GM04504 (cell line): ENCODE data around the gene NCAPH2.

Experiments
- DNase-seq: peaks from one replicate; pipeline ENCODE4 v3.0.0-alpha.2; 2012; ENCODE audit warnings: low read depth

The NCAPH2 gene

DNA sequence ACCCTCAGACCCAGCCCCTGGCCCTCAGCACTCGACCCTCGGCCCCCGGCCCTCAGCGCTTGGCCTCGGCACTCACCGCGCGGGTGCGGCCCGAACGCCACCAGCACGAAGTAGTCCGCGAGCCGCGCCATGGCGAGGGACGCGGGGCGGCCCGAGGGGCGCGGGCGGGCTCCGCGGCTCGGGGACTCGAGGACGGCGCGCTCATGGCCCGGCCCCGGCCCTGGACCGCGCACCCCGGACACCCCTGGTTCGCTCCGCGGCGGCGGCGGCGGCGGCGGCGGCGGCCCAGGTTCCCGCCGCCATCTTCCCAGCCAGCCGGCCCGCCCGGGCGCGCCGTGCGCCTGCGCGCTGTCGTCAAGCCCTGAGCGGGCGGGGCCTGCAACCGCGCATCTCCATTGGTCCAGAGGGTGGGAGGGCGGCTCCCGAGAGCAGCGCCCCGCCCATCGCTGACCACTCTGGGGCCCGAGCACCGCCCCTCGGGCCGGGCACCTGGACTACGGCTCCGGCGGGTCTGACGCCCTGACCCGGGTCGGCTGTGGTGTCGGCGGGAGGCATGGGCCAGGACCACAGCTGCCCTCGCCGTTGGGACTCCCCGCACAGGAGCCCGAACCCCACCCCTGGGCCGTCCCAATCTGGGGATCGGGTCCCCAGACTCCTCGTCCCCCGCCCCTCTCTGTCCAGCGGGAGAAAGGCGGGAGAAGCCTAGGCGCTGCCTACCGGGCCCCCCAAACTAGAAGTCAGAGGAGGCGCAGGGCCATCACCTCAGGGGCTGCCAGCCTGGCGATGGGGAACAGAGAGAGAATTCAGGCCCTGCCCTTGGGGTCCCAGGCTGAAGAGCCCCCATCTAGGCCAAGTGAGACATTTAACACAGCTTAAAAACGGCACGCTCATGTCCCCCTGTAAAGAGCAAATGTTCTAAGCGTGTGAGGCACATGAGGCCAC lies 33.0 kb upstream of the NCAPH2 start, which contains the start of gene SBF1:
Gene SBF1 (minus strand): TSS at position 326 of the 942 bp plus-strand sequence. CDS start 195 bp downstream, at position 131.
- DNase-seq = peak; percentile 71

DNA sequence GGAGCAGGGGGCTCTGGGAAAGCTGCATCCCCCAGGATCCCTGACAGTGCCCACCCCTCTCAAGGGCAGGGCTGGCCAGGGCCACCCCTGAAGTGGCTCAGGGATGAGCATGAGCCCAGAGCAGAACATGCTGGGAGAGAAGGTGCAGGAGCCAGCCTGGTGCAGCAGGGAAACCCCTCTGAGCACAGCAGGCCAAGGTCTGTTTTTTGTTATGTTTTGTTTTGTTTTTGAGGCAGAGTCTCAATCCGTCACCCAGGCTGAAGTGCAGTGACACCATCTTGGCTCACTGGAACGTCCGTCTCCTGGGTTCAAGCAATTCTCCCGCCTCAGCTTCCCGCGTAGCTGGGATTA lies 32.4 kb upstream of the NCAPH2 start:
- DNase-seq = no peak

DNA sequence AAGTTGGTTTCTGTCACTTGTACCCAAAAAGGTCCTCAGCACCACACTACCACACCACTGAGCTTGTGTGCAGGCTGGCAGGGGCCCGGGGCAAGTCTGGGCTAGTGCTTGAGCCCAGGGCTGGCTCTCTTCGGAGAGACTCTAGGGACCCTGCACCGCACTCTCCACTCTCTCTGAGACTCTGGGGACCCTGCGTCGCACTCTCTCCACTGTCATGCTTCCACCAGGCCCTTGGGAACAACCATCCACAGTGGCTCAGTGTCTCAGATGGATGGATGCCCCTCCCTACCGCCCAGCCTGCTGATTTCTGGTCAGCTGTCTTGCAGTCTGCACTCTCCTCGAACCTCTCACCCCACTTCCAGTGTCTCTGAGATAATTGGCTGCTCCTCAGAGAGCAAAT lies 31.2 kb upstream of the NCAPH2 start:
- no peak for DNase-seq

DNA sequence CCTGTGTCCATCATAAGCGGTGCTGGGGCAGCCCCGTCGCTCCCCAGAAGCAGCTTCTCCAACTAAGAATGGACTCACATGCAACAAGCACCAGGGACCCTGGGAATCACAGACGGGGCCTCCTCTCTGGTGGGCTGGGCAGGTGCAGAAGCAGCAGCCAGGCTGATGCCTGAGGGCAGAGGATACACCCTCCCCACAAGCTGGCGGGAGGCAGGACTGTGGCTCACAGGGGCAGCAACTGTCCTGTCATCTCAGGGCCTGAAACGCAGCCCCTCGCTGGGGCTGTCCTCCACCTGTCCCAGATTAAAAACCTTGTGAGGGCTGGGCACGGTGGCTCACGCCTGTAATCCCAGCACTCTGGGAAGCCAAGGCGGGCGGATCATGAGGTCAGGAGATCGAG lies 30.1 kb upstream of the NCAPH2 start:
- no peak for DNase-seq

DNA sequence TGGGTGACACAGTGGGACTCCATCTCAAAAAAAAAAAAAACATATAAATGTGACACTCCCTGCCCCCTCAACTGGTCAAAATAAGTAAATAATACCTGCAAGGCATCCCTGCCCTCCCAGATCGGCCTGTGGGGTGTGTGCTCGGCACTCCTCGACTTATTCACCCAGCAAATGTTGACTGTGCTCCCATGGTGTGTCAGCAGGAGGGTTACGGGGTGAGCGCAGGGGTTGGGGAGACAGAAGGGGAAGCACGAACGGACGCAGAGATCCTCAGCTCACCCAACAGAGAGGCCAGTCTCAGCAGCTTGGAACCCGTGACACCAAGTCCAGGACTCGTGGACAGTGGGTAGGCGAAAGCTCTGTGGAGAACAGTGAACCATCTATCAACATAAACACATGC lies 28.3 kb upstream of the NCAPH2 start:
- DNase-seq = no peak

DNA sequence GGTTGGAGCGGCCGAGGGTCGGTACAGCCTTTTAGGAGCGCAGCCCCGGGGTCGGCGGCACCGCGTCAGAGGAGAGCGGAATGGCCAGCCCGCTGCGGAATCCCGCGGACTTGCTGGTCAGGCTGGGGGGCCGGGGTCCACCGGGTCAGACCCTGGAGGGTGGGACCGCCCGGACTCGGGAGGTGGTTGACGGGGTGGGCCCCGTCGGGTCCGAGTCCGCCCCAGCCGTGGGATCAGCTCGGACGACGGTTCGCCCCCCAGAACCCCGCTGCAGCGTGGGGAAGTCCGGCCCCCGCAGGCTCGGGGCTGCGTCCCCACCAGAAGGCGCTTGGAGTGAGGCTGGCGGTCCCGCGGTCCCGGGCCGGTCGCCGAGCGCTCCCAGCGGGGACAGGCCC lies 27.0 kb upstream of the NCAPH2 start:
- DNase-seq = no peak

DNA sequence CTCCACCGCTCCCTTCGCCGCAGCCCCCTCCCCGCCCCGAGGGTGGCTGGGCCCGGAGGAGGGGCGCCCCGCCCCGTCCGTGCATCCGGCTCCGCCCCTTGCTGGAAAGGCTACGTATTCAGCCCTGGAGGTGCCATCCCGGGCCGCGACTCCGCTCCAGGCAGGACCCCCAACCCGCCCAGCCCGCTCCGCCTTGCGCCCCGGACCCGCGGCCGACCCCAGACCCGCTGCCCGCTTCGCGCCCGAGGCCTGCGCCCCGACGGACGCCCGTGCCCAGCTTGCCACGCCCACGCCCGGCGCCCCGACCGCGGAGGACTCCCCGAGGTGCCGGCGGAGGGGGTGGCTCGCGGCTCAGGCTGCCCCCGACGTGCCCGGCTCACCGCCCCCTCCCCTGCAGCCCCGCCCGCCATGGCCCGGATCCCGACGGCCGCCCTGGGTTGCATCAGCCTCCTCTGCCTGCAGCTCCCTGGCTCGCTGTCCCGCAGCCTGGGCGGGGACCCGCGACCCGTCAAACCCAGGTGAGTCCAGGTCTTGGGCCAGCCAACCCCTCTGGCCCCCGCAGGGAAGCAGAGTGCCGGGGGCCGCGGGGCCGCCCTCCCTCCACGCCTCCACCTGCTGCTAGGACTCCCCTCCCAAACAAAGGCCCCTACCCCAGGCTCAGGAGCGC lies 26.5 kb upstream of the NCAPH2 start, which contains the start of gene ADM2:
Gene ADM2 (plus strand): TSS at position 104 of the 667 bp plus-strand sequence. CDS start 305 bp downstream, at position 409.
- DNase-seq = no peak

DNA sequence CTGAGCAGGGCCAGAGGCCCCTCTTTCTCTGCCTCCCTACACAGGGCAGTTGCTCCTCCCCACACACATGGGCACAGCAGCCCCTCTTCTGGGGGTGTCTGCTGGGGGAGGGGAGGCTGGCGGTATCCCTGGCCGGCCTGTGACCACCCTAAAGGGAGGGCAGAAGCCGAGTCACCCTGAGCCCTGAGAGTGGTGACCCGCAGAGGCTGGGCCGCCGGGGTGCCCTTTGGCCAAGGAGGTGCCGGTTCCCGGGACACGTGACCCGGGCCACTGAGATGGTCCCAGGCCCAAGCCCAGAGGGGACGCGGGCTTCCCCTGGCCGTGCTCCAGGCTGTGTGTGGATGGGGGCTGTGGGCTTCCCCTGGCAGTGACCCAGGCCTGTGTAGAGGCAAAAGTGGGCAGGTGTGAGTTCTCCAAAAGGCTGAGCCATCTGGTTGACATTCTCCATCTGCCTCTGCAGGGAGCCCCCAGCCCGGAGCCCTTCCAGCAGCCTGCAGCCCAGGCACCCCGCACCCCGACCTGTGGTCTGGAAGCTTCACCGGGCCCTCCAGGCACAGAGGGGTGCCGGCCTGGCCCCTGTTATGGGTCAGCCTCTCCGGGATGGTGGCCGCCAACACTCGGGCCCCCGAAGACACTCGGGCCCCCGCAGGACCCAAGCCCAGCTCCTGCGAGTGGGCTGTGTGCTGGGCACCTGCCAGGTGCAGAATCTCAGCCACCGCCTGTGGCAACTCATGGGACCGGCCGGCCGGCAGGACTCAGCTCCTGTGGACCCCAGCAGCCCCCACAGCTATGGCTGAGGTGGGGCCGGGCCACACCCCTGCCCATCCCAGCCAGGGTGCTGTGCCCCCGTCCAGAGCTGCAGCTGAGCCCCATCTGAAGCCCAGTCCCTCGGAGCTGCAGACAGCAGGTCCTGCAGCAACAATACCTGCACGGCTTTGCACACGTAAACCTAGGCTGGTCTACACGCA lies 25.6 kb upstream of the NCAPH2 start:
- no peak for DNase-seq

DNA sequence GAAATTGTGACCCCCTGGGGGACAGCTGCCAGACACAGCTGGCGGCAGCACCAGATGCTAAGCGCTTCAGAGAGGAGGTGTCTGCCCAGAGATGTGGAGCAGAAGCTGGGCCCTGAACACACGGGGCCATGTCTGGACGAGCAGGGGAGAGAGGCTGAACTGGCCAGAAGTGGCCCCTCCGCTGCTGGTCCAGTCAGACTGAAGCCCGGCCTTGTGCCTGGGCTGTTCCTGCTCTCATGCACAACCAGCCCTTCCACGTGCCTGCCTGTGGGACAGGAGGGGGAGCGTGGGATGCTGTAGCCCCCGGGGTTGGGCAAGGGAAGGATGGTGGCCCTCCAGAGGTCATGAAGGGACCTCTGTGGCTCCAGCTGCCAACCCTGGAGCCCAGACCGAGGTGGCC lies 24.9 kb upstream of the NCAPH2 start:
- DNase-seq = no peak

DNA sequence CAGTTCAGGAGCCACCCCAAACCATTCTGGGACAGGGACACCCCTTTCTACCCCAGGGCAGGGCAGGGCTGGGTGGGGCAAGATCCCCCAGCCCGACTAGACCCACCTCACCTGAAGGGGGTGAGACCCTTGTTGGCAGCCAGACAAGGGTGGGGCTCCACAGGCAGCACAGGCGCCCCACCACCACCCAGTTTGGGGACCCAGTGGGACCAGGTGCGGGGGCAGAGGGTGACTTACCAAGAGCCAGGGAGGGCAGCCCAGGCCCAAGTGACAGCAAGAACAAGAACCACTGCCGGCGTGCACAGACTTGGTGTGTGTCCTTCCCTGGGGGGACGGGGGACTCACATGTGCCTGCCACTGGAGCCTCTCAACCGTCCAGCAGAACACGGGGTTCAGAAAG lies 24.5 kb upstream of the NCAPH2 start:
- no peak for DNase-seq

DNA sequence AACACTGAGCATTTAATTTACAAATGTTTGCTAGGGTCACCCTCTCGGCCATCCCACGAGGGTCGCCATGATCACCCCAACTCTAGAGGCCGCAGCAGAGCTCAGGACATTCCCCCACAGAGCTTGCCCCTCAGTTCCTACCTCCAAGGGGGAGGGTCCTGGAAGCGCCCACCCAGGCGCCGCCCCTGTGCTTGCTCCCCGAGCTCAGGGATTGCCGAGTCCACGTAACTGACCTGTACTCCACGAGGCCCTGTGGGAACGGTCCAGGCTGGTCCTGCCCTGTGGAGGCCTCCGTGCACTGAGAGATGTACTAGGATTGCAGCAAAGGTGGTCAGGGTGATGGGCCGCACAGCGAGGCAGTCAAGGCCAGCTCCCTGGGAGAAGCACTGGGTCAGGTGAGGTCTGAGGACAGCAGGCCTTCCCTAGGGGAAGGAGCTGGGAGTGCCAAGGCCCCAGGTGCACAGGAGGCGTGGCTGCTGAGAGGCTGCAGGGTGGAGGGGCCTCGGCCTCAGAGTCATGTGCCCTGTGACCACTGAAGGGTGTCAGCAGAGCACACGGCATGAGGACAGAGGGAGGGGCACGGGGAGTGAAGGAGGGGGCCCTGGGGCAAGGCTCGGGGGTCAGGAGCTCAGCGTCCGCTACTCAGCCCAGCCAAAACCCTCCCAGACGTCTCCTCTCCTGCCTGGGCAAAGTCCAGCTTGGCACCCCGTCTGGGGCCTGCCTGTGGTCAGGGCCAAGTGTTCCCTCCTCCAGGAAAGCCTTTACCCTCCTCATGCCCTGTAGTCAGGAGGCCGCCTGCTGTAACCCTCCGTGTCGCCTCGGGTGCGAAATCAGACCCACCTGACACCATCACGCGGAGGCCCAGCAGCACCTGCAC lies 23.8 kb upstream of the NCAPH2 start:
- DNase-seq = no peak

DNA sequence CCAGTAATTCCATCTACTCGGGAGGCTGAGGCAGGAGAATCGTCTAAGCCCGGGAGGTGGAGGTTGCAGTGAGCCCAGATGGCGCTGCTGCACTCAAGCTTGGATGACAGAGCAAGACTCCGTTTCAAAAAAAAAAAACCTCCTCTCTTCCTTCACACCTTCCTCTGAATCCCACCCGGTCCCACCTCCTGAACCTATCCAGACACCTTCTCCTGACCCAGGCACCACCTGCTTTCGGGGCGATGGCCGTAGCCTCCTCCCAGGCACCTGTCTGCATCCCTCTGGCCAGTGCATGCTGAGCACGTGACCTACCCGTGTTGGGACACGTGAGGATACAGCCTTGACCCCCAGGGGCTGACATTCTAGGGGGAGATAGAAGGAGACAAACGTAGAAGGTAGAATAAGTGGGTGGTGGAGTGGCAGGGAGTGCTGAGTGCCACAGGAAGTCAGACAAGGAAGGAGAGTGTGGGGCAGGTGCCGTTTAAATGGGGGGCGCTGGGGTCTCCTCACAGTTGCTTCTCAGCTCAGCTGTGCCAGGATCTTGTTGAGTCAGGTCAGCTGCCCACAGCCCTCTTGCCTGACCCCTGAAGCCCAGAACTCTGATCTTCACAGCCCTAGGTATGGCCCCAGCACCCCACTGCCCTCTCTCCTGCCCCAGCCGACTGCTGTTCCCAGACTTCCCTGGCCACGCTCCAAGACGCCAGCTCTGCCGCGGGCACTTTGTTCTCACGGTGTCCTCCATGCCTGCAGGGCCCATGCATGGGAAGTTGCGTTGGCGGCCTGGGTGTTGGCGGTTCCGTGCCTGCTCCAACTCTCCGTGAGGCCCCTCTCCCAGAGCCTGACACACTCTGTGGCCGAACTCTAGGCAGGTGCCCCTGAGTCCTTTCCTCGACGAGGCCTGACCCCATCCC lies 22.5 kb upstream of the NCAPH2 start:
- DNase-seq = no peak

DNA sequence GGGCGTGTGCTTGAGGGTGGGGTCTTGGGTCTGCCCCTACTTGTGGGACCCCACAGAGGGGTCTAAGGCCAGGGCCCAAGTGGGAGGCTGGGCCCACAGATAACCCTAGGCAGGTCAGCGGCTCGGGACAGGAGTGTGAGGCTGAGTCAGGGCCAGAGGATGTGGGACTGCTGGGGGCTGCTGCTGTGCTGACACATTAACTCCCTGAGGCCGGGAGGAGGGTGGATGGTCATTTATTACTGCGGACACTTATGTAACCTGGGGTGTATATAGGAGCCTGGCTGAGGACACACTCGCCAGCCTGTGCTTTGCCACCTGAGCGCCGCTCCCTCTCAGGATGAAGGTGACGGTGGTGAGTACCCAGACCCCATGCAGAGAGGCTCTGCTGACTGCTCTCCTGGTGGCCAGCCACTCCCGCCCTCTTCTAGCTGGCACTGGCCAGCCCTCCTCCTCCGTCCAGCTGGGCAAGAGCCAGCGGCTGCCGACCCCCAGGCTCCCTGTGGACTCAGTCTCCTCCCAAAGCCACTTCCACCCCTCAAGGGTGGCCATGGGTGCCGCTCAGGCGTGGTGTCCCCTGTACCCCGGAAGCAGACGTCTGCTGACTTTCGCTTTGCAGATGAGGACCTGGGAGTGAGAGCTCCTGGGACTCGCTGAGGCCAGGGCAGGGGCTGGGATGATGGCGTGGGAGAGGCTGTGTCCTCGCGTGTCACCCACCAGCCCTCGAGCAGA lies 21.3 kb upstream of the NCAPH2 start, which contains the start of gene MIOX:
Gene MIOX (plus strand): TSS at position 299 of the 729 bp plus-strand sequence. CDS start 39 bp downstream, at position 338.
- DNase-seq = no peak

DNA sequence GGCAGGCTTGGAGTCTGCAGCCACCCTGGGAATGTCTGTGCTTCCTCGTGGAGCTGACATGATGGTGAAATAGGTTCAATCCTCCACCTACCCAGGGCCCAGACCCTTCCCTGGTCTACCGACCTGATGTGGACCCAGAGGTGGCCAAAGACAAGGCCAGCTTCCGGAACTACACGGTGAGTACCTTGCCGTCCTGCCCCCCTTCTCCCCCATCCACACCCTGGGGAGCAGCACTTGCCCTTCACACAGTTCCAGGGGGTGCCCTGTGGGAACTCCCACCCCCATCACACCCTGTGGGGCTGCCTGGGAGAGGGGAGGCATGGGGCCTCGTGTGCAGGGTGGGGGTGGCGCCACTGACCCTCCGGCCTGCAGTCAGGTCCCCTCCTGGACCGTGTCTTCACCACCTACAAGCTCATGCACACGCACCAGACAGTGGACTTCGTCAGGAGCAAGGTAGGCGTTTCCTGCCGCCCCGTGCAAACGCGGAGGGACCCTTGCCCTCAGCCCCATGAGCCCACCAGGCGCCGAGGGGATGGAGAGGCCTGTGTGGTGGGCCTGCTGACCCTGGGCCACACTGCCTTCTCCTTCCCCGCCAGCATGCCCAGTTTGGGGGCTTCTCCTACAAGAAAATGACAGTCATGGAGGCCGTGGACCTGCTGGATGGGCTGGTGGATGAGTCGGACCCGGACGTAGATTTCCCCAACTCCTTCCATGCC lies 20.6 kb upstream of the NCAPH2 start:
- DNase-seq = no peak

DNA sequence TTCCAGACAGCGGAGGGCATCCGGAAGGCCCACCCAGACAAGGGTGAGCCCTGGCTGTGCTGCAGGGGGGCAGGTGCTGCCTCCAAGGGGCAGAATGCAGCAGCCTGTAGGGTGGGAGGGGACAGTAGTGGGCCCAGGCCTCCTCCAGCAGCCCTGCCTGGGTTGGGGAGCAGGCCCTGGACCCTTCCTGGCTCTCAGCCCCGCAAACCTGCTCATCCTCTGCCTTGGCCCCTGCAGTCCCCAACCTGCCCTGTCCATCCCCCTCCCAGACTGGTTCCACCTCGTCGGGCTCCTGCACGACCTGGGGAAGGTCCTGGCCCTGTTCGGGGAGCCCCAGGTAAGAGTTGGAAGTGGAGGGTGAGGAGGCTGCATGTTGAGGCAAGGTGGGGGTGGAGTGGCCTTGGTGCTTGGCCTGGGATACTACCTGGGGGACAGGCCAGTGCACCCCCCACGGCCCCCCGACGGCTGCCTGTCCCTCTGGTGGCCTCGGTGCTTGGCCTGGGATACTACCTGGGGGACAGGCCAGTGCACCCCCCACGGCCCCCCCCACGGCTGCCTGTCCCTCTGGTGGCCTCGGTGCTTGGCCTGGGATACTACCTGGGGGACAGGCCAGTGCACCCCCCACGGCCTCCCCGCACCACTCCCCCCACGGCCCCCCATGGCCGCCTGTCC lies 19.9 kb upstream of the NCAPH2 start:
- DNase-seq = no peak

DNA sequence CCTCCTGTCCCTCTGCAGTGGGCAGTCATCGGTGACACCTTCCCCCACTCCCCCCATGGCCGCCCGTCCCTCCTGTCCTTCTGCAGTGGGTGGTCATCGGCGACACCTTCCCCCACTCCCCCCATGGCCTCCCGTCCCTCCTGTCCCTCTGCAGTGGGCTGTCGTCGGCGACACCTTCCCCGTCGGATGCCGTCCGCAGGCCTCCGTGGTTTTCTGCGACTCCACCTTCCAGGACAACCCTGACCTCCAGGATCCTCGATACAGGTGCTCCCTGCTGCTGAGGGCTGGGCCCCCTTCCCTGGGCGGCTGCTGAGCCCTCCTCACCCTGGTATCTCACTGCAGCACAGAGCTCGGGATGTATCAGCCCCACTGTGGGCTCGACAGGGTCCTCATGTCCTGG lies 19.1 kb upstream of the NCAPH2 start:
- DNase-seq = no peak

DNA sequence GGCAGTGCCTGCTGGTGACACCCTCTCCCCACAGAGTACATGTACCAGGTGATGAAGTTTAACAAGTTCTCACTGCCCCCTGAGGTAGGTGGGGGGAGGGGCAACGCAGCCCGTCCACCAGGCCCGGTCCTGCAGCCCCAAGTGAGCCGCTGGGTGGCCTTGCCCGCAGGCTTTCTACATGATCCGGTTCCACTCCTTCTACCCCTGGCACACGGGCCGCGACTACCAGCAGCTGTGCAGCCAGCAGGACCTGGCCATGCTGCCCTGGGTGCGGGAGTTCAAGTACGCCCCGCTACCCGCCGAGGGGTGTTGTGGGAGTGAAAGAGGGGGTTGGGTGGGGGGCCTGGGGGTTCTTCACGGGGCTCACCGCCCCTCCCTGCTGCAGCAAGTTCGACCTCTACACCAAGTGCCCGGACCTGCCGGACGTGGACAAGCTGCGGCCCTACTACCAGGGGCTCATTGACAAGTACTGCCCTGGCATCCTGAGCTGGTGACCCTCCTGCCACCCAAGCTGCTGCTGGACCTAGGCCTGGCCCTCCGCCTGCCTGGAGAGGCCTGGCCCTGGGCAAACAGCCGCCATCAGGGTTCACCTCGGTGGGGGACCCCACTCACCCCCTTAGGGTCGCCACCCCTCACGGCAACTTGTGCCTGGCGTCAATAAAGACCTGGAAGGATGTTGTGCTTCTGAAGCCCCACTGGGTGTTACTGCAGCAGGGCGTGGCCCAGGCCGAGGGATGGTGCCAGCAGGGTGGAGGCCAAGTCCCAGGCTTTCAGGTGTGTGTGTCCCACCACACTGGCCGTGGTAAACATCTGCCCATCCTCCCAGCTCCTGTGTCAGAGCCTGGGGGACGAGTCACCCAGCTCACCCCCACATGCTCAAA lies 18.4 kb upstream of the NCAPH2 start:
- no peak for DNase-seq
